IPS-20b (cell line): ENCODE data around the gene MAGI2.

ENCODE experiments used
- H3K27ac ChIP-seq: one replicate; pipeline ENCODE4 v1.5.1; 2013; ENCODE audit warnings: low read length
- H3K27me3 ChIP-seq: 2 replicates; pipeline ENCODE4 v1.6.1; 2013; ENCODE audit warnings: mild to moderate bottlenecking, low read length, inconsistent platforms; ENCODE audit not compliant: insufficient read depth
- H3K36me3 ChIP-seq: 2 replicates; pipeline ENCODE4 v1.6.1; 2013; ENCODE audit warnings: low read depth, mild to moderate bottlenecking, inconsistent platforms, low read length, moderate library complexity; ENCODE audit not compliant: insufficient read depth
- H3K4me1 ChIP-seq: 2 replicates; pipeline ENCODE4 v1.6.1; 2013; ENCODE audit warnings: mild to moderate bottlenecking, control low read depth, inconsistent platforms, low read length, moderate library complexity; ENCODE audit not compliant: insufficient read depth
- H3K4me3 ChIP-seq: 2 replicates; pipeline ENCODE4 v1.5.1; 2013; ENCODE audit warnings: mild to moderate bottlenecking, low read length, inconsistent platforms
- H3K9ac ChIP-seq: 2 replicates; pipeline ENCODE4 v1.6.1; 2013; ENCODE audit warnings: low read depth, mild to moderate bottlenecking, inconsistent platforms, low read length, moderate library complexity
- H3K9me3 ChIP-seq: 2 replicates; pipeline ENCODE4 v1.6.1; 2013; ENCODE audit warnings: mild to moderate bottlenecking, low read depth, low read length, inconsistent platforms; ENCODE audit not compliant: insufficient read depth

Gene MAGI2

DNA sequence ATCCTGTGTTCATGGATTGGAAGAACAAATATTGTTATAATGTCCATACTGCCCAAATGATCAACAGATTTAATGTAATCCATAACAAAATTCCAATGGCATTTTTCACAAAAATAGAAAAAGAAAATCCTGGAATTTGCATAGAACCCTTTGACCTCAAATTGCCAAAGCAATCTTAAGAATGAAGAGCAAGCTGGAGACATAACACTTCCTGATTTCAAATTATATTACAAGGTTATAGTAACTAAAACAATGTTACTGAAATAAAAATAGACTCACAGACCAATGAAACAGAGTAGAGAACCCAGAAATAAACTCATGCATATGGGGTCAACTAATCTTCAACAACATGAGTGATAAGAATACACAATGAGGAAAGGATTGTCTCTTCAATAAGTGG, 1352.4 kb downstream of the MAGI2 start:
- H3K36me3 ChIP-seq: no peaks in the 10 kb centered on the region
- no peaks in the 10 kb centered on the region for H3K9me3 ChIP-seq
- H3K27me3 ChIP-seq: no peaks in the 10 kb centered on the region
- no peak overlapping the region for H3K9ac ChIP-seq
- no peaks in the 10 kb centered on the region for H3K4me1 ChIP-seq
- no peak overlapping the region for H3K4me3 ChIP-seq
- no peak overlapping the region for H3K27ac ChIP-seq

DNA sequence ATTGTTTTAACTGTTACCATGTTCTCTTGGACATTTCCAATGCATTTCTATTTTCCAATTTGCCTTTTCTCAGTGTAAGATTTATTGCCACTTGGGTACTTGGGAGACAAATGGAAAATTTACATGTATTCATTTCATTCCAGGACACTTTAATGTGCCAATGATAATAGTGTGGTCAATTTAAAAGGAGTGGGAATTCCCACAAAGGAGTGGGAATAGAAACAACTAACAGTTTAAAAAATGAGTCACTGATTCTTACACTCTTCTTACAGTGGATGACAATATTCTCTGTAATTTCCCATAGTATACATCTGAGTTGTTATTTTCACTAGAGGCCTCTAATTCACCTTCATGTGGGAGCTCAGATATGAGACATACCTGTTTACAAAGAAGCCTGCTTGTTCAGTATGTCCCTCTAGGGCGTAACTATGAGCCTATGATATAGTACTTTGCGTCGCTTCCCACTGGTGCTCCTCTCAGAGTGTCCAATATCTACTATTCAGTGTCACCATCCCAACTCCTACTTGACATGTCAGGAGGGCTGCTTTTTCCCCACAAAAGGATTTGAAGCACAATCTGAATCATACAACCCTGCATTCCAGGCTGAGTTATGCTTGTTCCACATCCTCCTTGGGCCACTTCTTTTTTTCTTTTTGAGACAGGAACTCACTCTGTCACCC, 1353.6 kb downstream of the MAGI2 start:
- Histone ChIP-seq H3K9ac (no peak overlapping the region), H3K27ac (no peak overlapping the region), H3K4me1 (no peaks in the 10 kb centered on the region), H3K27me3 (no peaks in the 10 kb centered on the region), H3K36me3 (no peaks in the 10 kb centered on the region), H3K9me3 (no peaks in the 10 kb centered on the region), H3K4me3 (no peak overlapping the region)

DNA sequence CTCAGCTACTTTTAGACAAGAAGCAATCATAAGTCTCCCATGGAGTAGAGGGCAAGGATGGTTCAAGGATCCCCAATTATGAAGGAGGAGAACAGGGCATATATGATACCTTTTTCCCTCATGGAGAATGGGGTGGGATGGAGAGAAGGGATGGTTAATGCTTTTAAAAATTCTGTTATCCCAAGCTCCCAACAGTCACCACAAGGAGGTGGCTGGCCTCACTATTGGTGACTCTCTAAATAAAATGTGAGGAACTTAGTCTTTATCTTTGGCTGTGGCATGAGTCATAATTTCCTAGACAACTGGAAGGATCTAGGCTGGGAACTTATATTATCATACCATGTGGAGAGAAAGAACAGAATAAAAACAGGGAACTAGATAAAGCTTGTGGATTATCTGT, 1357.9 kb downstream of the MAGI2 start:
- no peaks in the 10 kb centered on the region for H3K36me3 ChIP-seq
- H3K9ac ChIP-seq: no peak overlapping the region
- H3K4me3 ChIP-seq: no peak overlapping the region
- H3K9me3 ChIP-seq: no peaks in the 10 kb centered on the region
- no peak overlapping the region for H3K27ac ChIP-seq
- no peaks in the 10 kb centered on the region for H3K4me1 ChIP-seq
- no peaks in the 10 kb centered on the region for H3K27me3 ChIP-seq

DNA sequence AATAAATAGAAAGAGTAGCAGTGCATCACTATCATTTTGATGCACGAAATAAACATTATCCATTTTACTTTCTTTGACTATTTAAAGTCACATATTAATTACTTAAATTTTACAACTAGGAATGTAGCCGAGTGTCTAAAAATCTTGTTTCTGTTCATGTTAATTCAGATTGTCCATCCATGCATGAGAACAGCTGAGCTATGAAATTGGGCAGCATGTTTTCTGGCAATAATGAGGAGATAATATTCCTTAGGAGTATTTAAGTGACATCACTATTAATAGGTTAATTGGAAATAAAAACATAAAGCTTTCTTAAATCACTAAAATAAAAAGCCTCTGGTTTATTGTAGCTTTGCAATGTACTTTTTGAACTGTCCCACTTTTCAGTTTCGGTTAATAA, 1361.1 kb downstream of the MAGI2 start:
- no peak overlapping the region for H3K4me3 ChIP-seq

DNA sequence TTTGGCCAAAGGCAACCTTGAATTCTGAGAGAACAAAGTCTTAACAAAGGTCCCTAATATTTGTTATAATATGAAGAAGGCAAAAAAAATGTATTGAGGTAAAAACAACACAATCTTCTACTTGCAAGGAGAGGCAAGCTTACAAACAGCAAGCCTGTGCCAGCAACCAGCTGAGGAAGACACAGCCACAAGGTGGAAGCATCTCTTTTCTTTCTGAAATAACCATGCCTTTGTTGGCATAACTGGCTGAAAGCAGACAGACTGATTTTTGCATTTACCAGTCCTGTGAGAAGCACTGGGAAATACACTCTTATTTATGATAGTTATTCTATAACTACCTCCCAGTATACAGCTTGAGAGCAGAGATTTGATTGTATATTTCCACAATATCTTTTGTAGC, 1362.9 kb downstream of the MAGI2 start:
- Histone ChIP-seq H3K9me3 (no peaks in the 10 kb centered on the region), H3K4me3 (no peak overlapping the region), H3K4me1 (no peaks in the 10 kb centered on the region), H3K36me3 (no peaks in the 10 kb centered on the region), H3K27me3 (no peaks in the 10 kb centered on the region), H3K27ac (no peak overlapping the region), H3K9ac (no peak overlapping the region)

More for the DNA sequence above, 1361.1 kb downstream of the MAGI2 start:
- Histone ChIP-seq H3K27me3 (no peaks in the 10 kb centered on the region), H3K27ac (no peak overlapping the region), H3K4me1 (no peaks in the 10 kb centered on the region), H3K9ac (no peak overlapping the region), H3K36me3 (no peaks in the 10 kb centered on the region), H3K9me3 (no peaks in the 10 kb centered on the region)

DNA sequence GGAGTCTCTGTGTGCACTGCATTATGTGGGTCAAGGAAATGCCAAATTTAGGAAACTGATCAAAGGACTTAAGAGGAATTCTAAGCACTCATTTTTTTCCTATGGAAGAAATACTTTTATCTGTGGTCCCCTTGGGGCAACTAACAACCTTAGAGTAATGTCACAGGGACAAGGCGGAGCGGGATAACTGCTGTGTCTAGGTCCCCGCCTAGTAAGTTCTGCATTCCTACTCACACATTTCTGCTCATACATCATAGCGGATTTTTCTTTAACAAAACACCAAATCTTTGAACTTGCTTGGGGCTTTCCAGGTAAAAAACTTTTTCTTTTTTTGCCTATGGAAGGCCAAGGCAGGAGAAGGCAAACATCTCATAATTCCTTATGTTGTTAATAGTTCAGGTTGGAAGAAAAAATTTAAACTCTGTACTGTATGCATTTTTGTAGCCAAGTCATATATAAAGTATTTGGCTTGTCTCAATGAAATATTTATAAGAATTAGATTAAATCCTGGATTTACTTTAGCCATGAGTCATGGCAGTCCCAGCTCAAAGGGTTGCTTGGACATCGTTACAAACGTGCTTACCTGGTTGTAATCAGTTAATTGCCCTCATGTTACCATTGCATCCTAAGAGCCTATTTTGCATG, 1369.9 kb downstream of the MAGI2 start:
- H3K4me1 ChIP-seq: peaks cover 11% of the 10 kb centered on the region; the same call in 1 of the 2 replicates
- H3K9me3 ChIP-seq: no peaks in the 10 kb centered on the region

DNA sequence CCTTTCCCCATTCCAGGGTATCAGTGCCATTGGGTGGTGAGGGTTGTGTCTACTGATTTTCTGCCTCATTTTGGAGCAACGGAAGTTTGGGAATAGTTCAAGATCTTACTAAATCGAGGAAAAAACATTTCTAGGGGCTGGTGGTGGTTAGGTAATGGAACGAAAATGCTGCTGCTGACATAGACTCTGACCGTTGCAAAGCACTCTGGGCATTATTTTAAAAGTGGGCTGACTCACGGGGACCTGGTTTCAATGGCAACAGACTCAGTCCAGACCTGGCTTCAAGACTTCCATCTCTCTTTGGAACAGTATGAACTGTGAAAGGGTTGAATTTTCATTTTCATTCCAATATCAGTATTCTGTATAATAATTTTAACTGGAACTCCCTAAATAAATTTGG, 1370.9 kb downstream of the MAGI2 start:
- no peak overlapping the region for H3K4me3 ChIP-seq
- peaks cover 11% of the 10 kb centered on the region; the same call in 1 of the 2 replicates for H3K4me1 ChIP-seq
- H3K36me3 ChIP-seq: no peaks in the 10 kb centered on the region
- H3K9me3 ChIP-seq: no peaks in the 10 kb centered on the region
- peaks cover 27% of the 10 kb centered on the region for H3K27me3 ChIP-seq
- no peak overlapping the region for H3K9ac ChIP-seq
- no peak overlapping the region for H3K27ac ChIP-seq

More for the DNA sequence above, 1369.9 kb downstream of the MAGI2 start:
- Histone ChIP-seq H3K27me3 (peaks cover 27% of the 10 kb centered on the region), H3K36me3 (no peaks in the 10 kb centered on the region), H3K4me3 (no peak overlapping the region), H3K27ac (no peak overlapping the region), H3K9ac (no peak overlapping the region)

DNA sequence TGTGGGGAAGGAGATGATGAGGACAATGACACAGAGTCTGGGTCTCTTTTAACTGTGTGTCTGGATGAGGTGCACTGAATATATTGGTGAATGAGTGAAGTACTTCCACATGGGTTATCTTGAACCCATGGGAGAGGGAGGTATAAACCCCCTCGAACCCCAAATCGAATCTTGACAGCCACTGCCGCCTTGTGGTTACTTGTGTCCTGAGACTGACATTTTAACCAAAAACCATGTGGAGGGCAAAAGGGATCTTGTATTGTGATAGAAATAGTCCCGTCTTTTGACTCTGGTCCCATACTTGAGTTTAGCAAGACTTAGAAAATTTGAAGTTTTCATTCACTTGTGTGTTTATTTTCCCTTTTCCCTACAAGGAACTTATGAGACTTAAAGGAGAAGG, 1371.6 kb downstream of the MAGI2 start:
- H3K9me3 ChIP-seq: no peaks in the 10 kb centered on the region

DNA sequence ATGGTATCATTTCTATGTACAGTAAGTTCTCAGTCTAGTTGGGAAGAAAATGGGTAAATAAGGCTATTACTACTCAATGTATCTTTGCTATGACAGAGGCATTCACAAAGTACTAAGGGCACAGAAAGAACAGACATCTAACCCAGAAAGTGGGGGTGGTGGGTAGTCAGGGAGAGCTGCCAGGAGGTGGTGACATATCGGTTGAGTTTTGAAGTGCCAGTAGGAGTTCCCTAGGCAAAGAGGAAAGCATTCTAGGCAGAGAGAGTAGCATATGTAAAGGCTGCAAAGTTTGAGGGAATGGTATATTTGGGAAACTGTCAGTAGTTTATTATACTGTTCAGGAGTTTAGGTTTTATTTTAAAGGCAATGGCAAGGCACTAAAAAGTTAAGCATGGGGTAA, 1372.1 kb downstream of the MAGI2 start:
- Histone ChIP-seq H3K36me3 (no peaks in the 10 kb centered on the region), H3K9me3 (no peaks in the 10 kb centered on the region), H3K27ac (no peak overlapping the region), H3K4me1 (peaks cover 11% of the 10 kb centered on the region; the same call in 1 of the 2 replicates), H3K9ac (no peak overlapping the region), H3K27me3 (peaks cover 27% of the 10 kb centered on the region), H3K4me3 (no peak overlapping the region)

More for the DNA sequence above, 1371.6 kb downstream of the MAGI2 start:
- Histone ChIP-seq H3K4me3 (no peak overlapping the region), H3K4me1 (peaks cover 11% of the 10 kb centered on the region; the same call in 1 of the 2 replicates), H3K9ac (no peak overlapping the region), H3K27ac (no peak overlapping the region), H3K27me3 (peaks cover 27% of the 10 kb centered on the region), H3K36me3 (no peaks in the 10 kb centered on the region)

DNA sequence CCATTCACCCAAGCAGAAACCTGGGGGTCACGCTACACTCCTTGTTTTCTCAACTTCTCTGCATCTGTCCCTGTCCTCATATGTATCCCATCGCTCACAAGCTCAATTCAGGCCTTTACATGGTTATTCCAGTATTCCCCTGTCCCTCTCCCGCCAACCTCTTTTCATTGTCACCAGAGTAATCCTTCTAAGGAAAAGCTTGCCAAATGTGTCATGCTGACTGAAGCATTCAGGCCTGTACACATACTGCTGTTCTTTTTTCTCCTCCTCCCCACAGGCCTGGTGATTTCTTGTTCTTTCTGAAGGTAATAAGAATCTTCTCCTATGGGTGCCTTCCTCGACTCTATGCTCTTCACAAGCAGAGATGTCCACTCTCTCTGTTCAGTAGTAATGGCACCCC, 1372.7 kb downstream of the MAGI2 start:
- H3K27ac ChIP-seq: no peak overlapping the region
- H3K4me3 ChIP-seq: no peak overlapping the region
- no peak overlapping the region for H3K9ac ChIP-seq
- H3K27me3 ChIP-seq: peaks cover 27% of the 10 kb centered on the region
- no peaks in the 10 kb centered on the region for H3K9me3 ChIP-seq
- peaks cover 11% of the 10 kb centered on the region; the same call in 1 of the 2 replicates for H3K4me1 ChIP-seq
- H3K36me3 ChIP-seq: no peaks in the 10 kb centered on the region

DNA sequence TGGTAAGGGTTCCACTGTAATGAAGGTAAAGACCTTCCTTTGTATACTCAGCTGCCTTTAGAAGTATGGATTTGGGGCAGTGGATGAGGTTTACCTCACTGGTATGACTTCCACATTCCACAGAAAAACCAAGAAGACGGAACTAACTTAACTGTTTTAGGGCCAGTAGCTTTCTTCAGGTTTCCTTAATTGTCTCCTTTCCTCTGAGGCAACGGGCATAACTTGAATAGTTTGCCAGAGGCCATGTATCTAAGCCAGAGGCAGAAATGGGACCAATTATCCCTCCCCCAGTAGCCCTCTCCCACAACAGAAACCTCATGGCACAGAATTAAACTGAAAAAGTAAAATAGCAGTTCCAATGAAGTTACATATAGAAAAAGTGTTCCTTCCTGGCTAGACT, 1373.2 kb downstream of the MAGI2 start:
- Histone ChIP-seq H3K9ac (no peak overlapping the region), H3K9me3 (no peaks in the 10 kb centered on the region), H3K27me3 (peaks cover 27% of the 10 kb centered on the region)

DNA sequence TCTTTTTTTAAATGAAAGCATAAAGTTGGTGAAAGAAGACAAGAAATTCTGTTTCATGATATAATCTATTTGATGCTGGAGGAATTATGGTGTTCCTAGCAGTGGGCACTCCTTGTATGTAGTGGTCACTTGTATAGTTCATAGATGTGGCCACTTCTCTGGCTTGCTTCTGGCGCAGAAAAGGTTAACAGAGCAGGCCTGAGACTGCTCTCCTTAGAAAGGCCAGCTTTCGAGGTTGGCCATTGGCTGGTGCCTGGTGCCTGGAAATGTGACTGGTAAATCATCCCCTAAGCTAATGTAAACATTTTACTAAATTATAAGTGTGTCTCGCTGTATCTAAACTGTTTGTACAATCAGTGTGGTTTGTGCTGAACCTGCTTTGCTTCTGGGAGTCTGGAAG, 1378.8 kb downstream of the MAGI2 start:
- Histone ChIP-seq H3K36me3 (no peaks in the 10 kb centered on the region), H3K9ac (no peak overlapping the region), H3K27me3 (peaks cover 7% of the 10 kb centered on the region), H3K9me3 (no peaks in the 10 kb centered on the region), H3K4me3 (no peak overlapping the region), H3K27ac (no peak overlapping the region), H3K4me1 (peaks cover 19% of the 10 kb centered on the region)

More for the DNA sequence above, 1373.2 kb downstream of the MAGI2 start:
- no peak overlapping the region for H3K27ac ChIP-seq
- peaks cover 11% of the 10 kb centered on the region; the same call in 1 of the 2 replicates for H3K4me1 ChIP-seq
- no peaks in the 10 kb centered on the region for H3K36me3 ChIP-seq
- H3K4me3 ChIP-seq: no peak overlapping the region
